Nephron progenitor cell (in vitro differentiated cells): ENCODE results near the gene BTBD9.

ENCODE experiments used
- DNase-seq: peaks from one replicate; pipeline ENCODE4 v3.0.0; 2021
- H3K27ac Mint-ChIP-seq: 2 replicates; pipeline ENCODE4 v1.8.0; 2021; ENCODE audit warnings: mild to moderate bottlenecking, moderate library complexity, mixed read lengths
- H3K27me3 Mint-ChIP-seq: 2 replicates; pipeline ENCODE4 v1.8.0; 2021; ENCODE audit warnings: mild to moderate bottlenecking, low read depth, mixed read lengths; ENCODE audit not compliant: poor library complexity
- H3K36me3 Mint-ChIP-seq: 2 replicates; pipeline ENCODE4 v1.8.0; 2021; ENCODE audit warnings: low read depth, mixed read lengths
- H3K4me1 Mint-ChIP-seq: 2 replicates; pipeline ENCODE4 v1.8.0; 2021; ENCODE audit warnings: mixed read lengths
- H3K4me3 Mint-ChIP-seq: 2 replicates; pipeline ENCODE4 v1.8.0; 2021; ENCODE audit warnings: mild to moderate bottlenecking, moderate library complexity, mixed read lengths
- H3K9me3 Mint-ChIP-seq: 2 replicates; pipeline ENCODE4 v1.8.0; 2021; ENCODE audit warnings: mild to moderate bottlenecking, moderate library complexity, mixed read lengths
- TF ChIP-seq, protein P1 (sequence below): fragments of 200-600 bp; sonication (generic); IDR thresholded peaks from 2 replicates; pipeline ENCODE4 v1.5.0; 2021; ENCODE audit warnings: antibody characterized with exemption

BTBD9 gene

DNA sequence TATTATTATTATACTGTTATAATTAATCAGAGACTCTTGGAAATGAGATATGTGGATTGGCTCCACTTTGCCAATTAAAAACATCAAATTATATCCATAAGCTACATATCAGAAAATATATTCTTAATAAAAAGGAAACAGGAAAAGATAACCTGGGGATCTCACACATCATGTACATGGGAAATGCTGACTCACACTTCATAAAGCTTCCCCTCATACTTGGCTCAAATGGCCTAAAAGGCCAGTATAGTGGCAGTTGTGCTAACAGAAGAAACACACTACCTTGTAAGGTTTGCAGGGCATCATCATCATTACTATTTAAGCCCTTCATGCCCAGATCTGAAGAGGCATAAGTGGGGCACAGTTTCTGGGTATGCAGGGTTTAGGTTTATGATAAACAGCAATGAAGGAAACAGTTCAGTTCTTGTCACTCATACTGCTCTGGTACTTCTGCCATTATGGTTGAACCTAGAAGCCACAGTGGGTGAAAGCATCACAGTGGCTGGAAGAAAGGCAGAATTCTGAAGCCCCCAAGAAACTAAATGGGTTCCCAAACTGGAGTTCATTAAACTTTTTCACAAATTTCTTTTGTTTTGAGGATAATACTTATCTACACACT is 60.6 kb downstream of the BTBD9 start:
- no peak overlapping the region for H3K4me3 Mint-ChIP-seq
- peak overlapping the region; percentile 57 for H3K27ac Mint-ChIP-seq
- H3K9me3 Mint-ChIP-seq, result no peaks in the 10 kb centered on the region
- DNase-seq, result no peak
- no peaks in the 10 kb centered on the region for H3K27me3 Mint-ChIP-seq
- TF ChIP-seq, protein P1, sequence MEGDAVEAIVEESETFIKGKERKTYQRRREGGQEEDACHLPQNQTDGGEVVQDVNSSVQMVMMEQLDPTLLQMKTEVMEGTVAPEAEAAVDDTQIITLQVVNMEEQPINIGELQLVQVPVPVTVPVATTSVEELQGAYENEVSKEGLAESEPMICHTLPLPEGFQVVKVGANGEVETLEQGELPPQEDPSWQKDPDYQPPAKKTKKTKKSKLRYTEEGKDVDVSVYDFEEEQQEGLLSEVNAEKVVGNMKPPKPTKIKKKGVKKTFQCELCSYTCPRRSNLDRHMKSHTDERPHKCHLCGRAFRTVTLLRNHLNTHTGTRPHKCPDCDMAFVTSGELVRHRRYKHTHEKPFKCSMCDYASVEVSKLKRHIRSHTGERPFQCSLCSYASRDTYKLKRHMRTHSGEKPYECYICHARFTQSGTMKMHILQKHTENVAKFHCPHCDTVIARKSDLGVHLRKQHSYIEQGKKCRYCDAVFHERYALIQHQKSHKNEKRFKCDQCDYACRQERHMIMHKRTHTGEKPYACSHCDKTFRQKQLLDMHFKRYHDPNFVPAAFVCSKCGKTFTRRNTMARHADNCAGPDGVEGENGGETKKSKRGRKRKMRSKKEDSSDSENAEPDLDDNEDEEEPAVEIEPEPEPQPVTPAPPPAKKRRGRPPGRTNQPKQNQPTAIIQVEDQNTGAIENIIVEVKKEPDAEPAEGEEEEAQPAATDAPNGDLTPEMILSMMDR, result no peak
- peaks cover 6% of the 10 kb centered on the region for H3K36me3 Mint-ChIP-seq
- no peaks in the 10 kb centered on the region for H3K4me1 Mint-ChIP-seq

DNA sequence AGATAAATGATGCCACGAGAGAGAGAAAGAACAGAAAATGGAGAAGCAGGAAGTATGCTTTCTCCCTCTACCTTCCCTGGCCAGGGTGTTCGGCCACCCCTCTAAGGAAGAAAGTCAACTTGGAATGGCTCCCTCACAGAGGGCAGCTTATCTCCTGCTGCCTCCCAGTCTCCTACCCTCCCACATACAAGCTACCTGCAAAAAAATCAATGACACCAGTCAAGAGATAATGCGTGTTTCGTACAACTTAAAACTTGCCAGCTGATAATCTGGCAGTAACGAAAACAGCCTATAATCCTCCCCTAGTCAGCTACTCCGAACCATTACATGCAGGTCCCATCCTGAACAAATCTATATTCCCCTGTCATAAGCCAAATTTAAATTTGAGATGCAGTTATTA is 61.7 kb downstream of the BTBD9 start:
- DNase-seq, result no peak
- H3K4me3 Mint-ChIP-seq, result no peak overlapping the region
- peaks cover 6% of the 10 kb centered on the region for H3K36me3 Mint-ChIP-seq
- H3K27me3 Mint-ChIP-seq, result no peaks in the 10 kb centered on the region
- H3K27ac Mint-ChIP-seq, result no peak overlapping the region
- no peaks in the 10 kb centered on the region for H3K4me1 Mint-ChIP-seq
- TF ChIP-seq, protein P1, result no peak
- no peaks in the 10 kb centered on the region for H3K9me3 Mint-ChIP-seq

DNA sequence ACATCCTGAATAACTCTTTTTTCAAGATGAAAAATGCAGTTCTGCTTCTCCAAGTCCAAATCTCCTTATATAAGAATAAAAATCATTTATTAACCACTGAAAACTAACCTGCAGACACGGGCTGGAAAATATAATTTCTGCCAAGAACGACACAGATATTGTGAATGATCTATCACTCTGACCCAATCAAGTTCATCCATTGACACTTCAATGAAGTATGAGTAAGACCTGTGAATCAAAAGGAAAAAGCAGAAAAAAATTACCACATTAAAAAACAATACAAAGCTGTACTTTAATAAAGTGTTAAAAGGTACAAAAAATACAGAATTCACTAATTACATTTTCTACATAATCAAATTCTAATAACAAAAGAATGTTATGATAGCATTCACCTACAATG is 62.2 kb downstream of the BTBD9 start:
- H3K27me3 Mint-ChIP-seq, result no peaks in the 10 kb centered on the region
- no peaks in the 10 kb centered on the region for H3K4me1 Mint-ChIP-seq
- no peak overlapping the region for H3K27ac Mint-ChIP-seq
- no peak overlapping the region for H3K4me3 Mint-ChIP-seq
- DNase-seq, result no peak
- TF ChIP-seq, protein P1, result no peak
- no peaks in the 10 kb centered on the region for H3K9me3 Mint-ChIP-seq
- peaks cover 6% of the 10 kb centered on the region for H3K36me3 Mint-ChIP-seq

DNA sequence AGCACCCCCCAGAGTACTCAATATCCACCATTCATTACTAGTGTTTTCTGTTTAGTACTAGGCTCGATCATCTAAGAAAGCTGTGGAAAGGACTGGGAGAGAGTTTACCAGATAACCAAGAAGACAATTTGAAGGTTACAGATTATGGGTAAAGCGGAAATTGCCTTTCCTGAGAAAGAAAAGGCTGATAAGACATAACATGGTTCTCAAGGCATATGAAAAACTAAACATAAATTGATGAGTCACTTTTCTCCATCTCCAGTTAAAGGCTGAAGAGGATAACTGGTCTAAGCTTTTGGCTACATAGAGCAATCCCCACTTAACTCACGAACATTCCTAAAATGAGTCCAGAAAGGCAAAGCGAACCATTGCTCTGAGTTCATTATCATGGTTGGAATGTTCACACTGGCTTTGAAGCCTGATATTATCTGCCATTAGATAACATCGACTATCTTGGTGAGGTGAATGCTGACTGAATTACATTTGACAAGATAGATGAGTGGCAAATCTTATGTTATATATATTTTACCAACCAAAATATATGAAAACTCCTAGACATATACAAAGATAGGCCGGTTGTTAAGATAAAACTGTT is 65.8 kb downstream of the BTBD9 start:
- Mint-ChIP-seq H3K36me3 (peaks cover 6% of the 10 kb centered on the region), H3K27me3 (no peaks in the 10 kb centered on the region), H3K4me1 (no peaks in the 10 kb centered on the region), H3K9me3 (no peaks in the 10 kb centered on the region), H3K4me3 (no peak overlapping the region), H3K27ac (no peak overlapping the region)
- no peak for DNase-seq
- TF ChIP-seq, protein P1, result no peak

DNA sequence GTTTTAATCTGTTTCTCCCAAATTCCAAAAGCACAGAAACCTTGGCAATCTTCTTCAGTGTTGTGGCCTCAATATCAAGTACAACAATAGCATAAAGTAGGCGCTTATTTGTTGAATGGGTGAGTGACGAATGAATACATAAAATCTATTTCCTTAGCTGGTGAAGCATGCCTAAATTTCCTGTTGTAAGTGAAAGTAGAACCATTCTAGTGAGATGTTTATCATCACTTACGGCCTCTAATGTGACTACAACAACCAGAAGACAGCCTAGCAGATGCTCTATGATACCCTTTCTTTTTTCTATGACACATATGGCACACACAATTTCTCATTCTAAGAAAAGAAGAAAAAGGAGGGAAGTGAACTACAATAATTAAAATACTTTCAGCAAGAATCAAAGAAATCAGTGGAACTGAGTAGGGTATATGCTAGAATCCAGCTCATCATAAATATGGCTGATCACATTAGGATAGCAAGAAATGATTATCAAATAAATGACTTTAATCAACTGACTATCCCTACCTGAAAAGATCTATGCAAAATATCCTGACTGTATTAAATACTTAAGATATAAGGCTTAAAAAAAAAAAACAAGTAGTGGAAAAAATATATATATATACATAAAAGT is 67.4 kb downstream of the BTBD9 start:
- TF ChIP-seq, protein P1, result no peak
- Mint-ChIP-seq H3K4me1 (no peaks in the 10 kb centered on the region), H3K9me3 (no peaks in the 10 kb centered on the region), H3K4me3 (no peak overlapping the region), H3K27me3 (no peaks in the 10 kb centered on the region), H3K36me3 (peaks cover 6% of the 10 kb centered on the region), H3K27ac (no peak overlapping the region)
- DNase-seq, result no peak
